Subcutaneous adipose tissue (tissue), 4 donors: ENCODE results near the gene TMEM108. TPM values are rescaled to one million over a fixed set of nuclear protein-coding genes. Genes with fewer than 3 reads are reported as not detected.

Source experiments
- total RNA-seq, 4 donors: library from RNA; depleted of rRNA; stranded (reverse); fragments of >200 nt; gene quantifications; one replicate each; pipeline ENCODE4 v1.1.0, GENCODE V29; 2016
- TF ChIP-seq, protein P1 (sequence below): fragments of 450-650 bp; IDR thresholded peaks from one replicate; pipeline ENCODE4 v1.5.1; 2016; ENCODE audit warnings: low read depth, mild to moderate bottlenecking, control low read depth, antibody characterized with exemption, moderate library complexity

TMEM108 gene
- total RNA-seq, 4 donors from 2014 or later: 0.66 to 1.0 (median 0.75) TPM; not detected in 1

DNA sequence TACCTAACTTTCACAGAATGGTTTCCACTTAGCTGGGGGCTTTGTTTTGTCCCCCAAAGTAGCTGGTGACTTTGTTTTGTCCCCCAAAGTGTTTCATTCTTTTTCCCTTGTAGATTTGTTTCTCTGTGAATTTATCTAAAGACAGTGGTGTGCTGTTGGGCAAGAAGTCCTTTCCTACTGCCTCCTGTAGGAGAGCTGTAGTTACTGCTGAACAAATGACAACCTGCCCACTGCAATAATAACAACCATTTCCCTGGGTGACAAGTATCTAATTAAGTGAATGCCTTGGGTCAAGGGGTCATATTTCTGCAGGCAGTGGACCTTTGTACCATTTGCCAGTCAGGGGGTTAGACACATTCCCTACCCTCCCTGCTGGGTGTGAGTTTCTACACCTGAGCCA lies 236.3 kb downstream of the TMEM108 start:
- TF ChIP-seq, protein P1, sequence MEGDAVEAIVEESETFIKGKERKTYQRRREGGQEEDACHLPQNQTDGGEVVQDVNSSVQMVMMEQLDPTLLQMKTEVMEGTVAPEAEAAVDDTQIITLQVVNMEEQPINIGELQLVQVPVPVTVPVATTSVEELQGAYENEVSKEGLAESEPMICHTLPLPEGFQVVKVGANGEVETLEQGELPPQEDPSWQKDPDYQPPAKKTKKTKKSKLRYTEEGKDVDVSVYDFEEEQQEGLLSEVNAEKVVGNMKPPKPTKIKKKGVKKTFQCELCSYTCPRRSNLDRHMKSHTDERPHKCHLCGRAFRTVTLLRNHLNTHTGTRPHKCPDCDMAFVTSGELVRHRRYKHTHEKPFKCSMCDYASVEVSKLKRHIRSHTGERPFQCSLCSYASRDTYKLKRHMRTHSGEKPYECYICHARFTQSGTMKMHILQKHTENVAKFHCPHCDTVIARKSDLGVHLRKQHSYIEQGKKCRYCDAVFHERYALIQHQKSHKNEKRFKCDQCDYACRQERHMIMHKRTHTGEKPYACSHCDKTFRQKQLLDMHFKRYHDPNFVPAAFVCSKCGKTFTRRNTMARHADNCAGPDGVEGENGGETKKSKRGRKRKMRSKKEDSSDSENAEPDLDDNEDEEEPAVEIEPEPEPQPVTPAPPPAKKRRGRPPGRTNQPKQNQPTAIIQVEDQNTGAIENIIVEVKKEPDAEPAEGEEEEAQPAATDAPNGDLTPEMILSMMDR: no peak

DNA sequence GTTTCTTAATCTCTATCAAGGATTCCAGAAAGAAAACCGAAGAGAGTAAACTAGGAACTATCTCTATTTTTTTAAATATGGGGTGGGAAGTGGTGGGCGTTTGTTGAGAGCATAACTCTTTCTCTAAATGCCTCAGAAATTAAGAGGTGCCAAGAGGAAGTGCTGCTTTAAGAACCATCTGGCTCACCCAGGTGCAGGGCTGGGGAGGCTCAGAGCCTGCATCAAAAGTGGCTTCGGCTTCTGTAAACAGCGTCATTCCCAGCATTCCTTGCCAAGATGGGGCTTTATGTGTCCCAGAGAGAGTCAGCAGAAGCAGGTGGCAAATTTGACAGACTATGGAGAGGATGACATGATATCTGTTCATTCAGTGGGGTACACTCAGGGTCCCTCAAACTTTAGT lies 238.4 kb downstream of the TMEM108 start:
- TF ChIP-seq, protein P1: no peak

DNA sequence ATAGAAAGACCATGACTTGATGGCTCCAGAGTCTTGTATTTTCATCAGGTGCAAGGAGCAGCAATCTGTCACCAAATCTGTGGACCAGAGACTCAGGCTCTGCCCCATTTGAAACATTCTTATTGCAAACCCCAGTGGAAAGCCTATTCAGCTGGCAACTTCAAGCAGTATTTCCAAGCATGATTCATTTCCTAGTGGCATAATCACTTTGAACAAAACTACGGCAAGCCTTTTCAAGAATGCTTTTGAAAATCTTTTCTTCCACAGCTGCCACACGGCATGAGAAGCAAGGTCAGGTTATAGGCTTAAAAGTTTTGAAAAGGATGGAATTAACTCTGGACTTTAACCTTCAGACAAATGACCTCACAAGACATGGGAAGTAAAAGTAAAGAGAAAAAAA lies 239.6 kb downstream of the TMEM108 start:
- TF ChIP-seq, protein P1: no peak

DNA sequence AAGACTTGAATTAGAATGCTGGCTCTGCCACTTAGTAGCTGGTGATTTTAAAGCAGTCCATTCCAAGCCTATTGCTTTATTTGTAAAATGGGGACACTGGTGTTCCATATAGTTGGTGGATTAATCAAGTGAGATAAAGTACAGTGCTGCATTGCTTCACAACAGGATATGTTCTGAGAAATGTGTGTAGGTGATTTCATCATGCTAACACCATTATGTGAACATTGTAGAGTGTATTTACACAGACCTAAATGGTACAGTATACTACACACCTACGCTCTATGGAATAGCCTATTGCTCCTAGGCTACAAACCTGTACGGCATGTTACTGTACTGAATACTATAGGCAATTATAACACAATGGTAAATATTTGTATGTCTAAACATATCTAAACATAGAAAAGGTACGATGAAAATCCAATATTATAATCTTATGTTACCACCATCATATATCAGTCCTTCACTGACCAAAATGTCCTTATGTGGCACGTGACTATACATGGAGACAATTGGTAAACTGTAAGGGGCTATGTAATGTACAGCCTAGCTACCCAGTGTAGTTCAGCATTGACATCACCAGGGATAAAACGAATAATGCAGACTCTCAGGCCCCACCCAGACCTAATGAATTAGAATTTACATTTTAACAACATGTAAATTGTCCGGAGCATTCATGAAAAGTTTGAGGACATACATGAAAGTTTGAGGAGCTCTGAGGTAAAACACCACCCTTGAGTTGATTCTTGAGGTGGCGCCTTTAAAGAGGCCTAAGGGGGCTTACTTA lies 240.3 kb downstream of the TMEM108 start:
- TF ChIP-seq, protein P1: no peak

DNA sequence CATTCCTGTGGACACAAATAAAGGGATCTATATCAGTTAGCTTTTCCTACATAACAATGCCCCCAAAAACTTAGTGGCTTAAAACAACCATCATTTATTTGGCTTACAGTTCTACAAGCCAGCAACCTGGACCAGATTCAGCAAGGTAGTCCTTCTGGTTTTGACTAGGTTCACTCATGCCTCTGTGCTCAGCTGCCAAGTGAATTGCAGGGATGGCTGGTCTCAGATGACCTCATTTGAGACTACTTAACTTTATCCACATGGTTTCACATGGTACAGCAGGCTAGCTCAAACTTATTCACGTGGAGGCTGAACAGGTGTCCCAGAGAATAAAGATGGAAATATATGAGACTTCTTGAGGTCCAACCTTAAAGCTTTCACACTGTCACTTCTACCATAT lies 242.4 kb downstream of the TMEM108 start:
- TF ChIP-seq, protein P1: no peak

DNA sequence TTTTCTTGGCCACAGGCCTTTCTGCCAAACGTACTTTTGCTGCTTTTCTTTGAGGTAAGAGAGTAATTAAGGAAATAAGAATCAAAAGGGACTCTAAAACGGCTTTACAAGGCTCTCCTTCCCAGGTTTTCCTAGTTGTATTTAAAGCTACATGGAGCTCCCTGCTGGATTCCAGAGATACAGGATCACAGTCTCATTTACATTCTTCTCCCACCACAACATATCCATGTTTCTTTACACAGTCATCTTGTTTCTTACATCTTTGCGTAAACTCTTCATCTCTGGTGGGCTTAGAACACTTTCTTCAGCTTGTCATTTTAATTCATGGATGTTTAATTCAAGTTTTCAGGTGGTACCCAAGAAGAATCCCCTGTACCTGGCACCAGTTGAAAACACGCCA lies 244.0 kb downstream of the TMEM108 start:
- TF ChIP-seq, protein P1: no peak

DNA sequence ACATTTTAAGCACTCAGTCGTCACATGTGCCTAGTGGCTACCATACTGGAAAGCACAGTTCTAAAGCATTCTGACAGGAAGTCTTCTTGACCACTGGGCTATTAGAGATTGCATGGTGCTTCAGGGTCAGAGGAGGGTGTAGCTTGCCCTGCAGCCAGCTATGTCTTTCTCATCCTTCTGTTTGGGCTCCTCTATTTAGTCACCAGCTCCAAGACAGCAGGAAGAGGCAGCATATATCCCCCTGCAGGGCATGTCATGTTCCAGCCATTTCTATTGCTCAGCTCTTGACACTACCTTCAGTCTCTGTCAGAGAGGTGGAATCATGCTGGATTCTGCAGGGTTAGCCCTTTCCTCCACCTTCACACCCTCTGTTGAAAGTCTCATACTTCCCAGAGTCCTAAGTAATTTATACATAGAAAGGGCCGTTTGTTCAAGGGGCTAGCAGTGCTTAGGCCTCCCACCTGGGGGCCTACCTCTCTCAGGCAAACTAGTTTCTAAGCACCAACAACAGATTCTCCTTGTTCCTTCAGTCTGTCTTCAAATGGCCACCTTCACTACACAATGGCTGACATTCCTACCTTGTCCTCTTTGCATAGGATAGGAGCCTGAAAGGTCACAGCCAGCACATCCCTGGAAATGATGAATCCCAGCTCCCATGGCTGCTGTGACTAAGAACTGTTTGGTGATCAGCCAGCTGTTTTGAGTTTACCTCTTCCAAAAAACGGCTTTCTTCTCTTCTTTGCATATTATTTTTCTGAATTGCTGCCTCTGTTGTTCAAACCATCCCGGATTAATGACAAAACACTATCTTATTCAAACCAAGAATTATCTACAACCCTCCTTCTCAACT lies 246.0 kb downstream of the TMEM108 start:
- TF ChIP-seq, protein P1: no peak
